ENCODE measurements around the gene EID2B. TPM values are rescaled to one million over a fixed set of nuclear protein-coding genes. Genes with fewer than 3 reads are reported as not detected.

Gene EID2B
- polyA plus RNA-seq, 1 of the 3 experiments (the other 2 are of a cell fraction): 6.5 TPM

DNA sequence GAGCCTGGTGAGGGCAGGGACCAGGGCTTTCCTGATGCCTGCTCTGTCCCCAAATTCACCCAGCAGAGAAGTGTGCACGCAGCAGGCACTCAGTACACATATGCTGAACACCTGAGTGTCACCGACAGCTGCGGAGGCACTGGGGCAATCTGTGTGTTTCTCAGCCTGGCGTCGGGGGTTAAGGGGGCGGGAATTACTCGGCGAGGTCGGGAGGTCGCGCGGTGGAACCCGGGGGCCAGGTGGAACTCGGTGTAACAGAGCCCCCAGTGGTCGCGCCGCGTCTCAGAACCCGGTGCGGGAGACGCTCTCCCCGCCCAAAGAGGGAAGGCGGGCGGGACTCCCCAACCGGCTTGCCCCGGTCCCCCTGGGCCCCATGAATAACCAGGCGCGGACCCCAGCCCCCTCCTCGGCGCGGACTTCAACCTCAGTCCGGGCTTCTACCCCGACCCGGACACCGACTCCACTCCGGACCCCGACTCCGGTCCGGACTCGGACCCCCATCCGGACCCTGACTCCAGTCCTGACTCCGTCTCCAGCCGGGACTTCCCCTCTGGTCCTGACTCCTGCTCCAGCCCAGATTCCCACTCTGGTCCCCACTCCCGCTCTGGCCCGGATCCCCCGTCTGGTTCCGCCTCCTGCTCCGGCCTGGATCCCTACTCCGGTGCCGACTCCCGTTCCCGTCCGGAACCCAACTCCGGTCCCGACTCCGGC, 17.7 kb downstream of the EID2B start, which contains the start of gene SELENOV:
TSS of gene SELENOV (plus strand) at position 300 of the 711 bp plus-strand sequence. CDS start at position 374, 74 bp downstream.
- H2AFZ ChIP-seq (ENCODE audit: low read depth): peak within 1 kb of the TSS; percentile 65; the same call in 1 of the 2 replicates

DNA sequence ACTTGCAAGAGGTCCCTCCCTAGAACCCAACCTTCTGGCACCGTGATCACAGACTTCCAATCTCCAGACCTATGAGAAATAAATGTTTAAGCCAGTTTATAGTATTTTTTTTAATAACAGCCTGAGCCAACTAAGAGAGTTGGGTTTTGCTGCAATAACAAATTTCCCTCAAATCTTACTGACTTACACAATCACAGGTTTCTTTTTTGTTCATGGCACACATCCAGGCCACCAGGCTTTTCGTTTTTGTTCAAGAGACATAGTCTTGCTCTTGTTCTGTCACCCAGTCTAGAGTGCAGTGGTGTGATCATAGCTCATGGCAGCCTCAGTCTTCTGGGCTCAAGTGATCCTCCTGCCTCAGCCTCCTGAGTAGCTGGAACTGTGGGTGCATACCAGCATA, 19.7 kb downstream of the EID2B start:
- POLR2A ChIA-PET: no interaction called here

More for the DNA sequence above, 17.7 kb downstream of the EID2B start, which contains the start of gene SELENOV:
- 6% methylated on average over 47 of the region's 56 CpGs for WGBS (ENCODE audit: low lambda C conversion rate)
- Histone ChIP-seq H3K4me1 (ENCODE audit: control insufficient read depth in 1 of 2, insufficient read depth in 2 of 2, low read depth in 1 of 2, low read length in 1 of 2) (peaks cover 0 to 6% of the 10 kb centered on the region in 2 experiments; a peak in 1 of 4 replicates), H3K27ac (ENCODE audit: low read depth in 2 of 2, low read length in 1 of 2) (no peak within 1 kb of the TSS), H3K27me3 (ENCODE audit: insufficient read depth) (peaks cover 21% of the 10 kb centered on the region), H4K20me1 (ENCODE audit: insufficient read depth) (no peaks in the 10 kb centered on the region), H3K9me3 (no peaks in the 10 kb centered on the region), H3F3A (replicated peaks; ENCODE audit: insufficient read depth) (no peaks in the 10 kb centered on the region), H3K36me3 (replicated peaks in 1 of 2; ENCODE audit: control insufficient read depth in 1 of 2, insufficient read depth in 2 of 2, low read length in 1 of 2) (no peaks in the 10 kb centered on the region), H3K4me2 (peak within 1 kb of the TSS; percentile 74), H3K4me3 (ENCODE audit: low read depth in 2 of 2, low read length in 1 of 2) (peak within 1 kb of the TSS; percentile 43), H3K9ac (no peak within 1 kb of the TSS), H3K9me2 (no peaks in the 10 kb centered on the region), H3K79me2 (ENCODE audit: insufficient read depth) (no peaks in the 10 kb centered on the region)
- POLR2A ChIA-PET: interaction anchor here (0.8 to 1.1 kb wide), 2 partner anchors 17 to 75 kb away, joined by 3 to 5 read pairs; no protein-coding TSS in a partner anchor
- CTCF ChIA-PET: interaction anchor here (0.9 to 2.0 kb wide), 8 partner anchors 8 to 41 kb away, joined by 3 to 9 read pairs (median 6); partner anchors contain the start of gene EID2B
- TF ChIP-seq SMC3 (IDR thresholded peaks at IDR 0.05; ENCODE audit: low read depth, low read length) (no peak), RFX5 (IDR thresholded peaks at IDR 0.05; ENCODE audit: low read length) (no peak), TAF1 (IDR thresholded peaks at IDR 0.05; ENCODE audit: borderline replicate concordance, low read depth, low read length) (no peak), RAD21 (IDR thresholded peaks at IDR 0.05; ENCODE audit: low read length) (no peak)
- TF ChIP-seq, protein P1, sequence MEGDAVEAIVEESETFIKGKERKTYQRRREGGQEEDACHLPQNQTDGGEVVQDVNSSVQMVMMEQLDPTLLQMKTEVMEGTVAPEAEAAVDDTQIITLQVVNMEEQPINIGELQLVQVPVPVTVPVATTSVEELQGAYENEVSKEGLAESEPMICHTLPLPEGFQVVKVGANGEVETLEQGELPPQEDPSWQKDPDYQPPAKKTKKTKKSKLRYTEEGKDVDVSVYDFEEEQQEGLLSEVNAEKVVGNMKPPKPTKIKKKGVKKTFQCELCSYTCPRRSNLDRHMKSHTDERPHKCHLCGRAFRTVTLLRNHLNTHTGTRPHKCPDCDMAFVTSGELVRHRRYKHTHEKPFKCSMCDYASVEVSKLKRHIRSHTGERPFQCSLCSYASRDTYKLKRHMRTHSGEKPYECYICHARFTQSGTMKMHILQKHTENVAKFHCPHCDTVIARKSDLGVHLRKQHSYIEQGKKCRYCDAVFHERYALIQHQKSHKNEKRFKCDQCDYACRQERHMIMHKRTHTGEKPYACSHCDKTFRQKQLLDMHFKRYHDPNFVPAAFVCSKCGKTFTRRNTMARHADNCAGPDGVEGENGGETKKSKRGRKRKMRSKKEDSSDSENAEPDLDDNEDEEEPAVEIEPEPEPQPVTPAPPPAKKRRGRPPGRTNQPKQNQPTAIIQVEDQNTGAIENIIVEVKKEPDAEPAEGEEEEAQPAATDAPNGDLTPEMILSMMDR (IDR thresholded peaks at IDR 0.05): peak; percentile 24; the same call in 1 of the 2 replicates
- TF ChIP-seq, protein P2, sequence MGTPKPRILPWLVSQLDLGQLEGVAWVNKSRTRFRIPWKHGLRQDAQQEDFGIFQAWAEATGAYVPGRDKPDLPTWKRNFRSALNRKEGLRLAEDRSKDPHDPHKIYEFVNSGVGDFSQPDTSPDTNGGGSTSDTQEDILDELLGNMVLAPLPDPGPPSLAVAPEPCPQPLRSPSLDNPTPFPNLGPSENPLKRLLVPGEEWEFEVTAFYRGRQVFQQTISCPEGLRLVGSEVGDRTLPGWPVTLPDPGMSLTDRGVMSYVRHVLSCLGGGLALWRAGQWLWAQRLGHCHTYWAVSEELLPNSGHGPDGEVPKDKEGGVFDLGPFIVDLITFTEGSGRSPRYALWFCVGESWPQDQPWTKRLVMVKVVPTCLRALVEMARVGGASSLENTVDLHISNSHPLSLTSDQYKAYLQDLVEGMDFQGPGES (IDR thresholded peaks at IDR 0.05; ENCODE audit: low read depth, low read length): no peak
- peak; percentile 83 for DNase-seq

More for the DNA sequence above, 19.7 kb downstream of the EID2B start:
- Histone ChIP-seq H3K79me2 (ENCODE audit: insufficient read depth) (no peaks in the 10 kb centered on the region), H3K9me2 (no peaks in the 10 kb centered on the region), H3K36me3 (replicated peaks in 1 of 2; ENCODE audit: control insufficient read depth in 1 of 2, insufficient read depth in 2 of 2, low read length in 1 of 2) (no peaks in the 10 kb centered on the region), H3F3A (replicated peaks; ENCODE audit: insufficient read depth) (no peaks in the 10 kb centered on the region), H3K9me3 (no peaks in the 10 kb centered on the region), H3K9ac (no peak overlapping the region), H3K4me1 (ENCODE audit: control insufficient read depth in 1 of 2, insufficient read depth in 2 of 2, low read depth in 1 of 2, low read length in 1 of 2) (peaks cover 0 to 8% of the 10 kb centered on the region in 2 experiments; a peak in 1 of 4 replicates), H4K20me1 (ENCODE audit: insufficient read depth) (no peaks in the 10 kb centered on the region), H3K4me2 (no peak overlapping the region), H3K4me3 (ENCODE audit: low read depth in 2 of 2, low read length in 1 of 2) (no peak overlapping the region), H2AFZ (ENCODE audit: low read depth) (no peak overlapping the region), H3K27ac (ENCODE audit: low read depth in 2 of 2, low read length in 1 of 2) (no peak overlapping the region), H3K27me3 (ENCODE audit: insufficient read depth) (peaks cover 21% of the 10 kb centered on the region)
- 49% methylated on average over 2 of the region's 2 CpGs for WGBS (ENCODE audit: low lambda C conversion rate)
- TF ChIP-seq, protein P3, sequence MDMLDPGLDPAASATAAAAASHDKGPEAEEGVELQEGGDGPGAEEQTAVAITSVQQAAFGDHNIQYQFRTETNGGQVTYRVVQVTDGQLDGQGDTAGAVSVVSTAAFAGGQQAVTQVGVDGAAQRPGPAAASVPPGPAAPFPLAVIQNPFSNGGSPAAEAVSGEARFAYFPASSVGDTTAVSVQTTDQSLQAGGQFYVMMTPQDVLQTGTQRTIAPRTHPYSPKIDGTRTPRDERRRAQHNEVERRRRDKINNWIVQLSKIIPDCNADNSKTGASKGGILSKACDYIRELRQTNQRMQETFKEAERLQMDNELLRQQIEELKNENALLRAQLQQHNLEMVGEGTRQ (IDR thresholded peaks at IDR 0.05; ENCODE audit: borderline replicate concordance, low read depth, low read length): no peak
- no peak for TF ChIP-seq RAD21 (IDR thresholded peaks at IDR 0.05; ENCODE audit: low read length)
- TF ChIP-seq FOXM1 (IDR thresholded peaks at IDR 0.05; ENCODE audit: low read depth): no peak
- no peak for TF ChIP-seq SMC3 (IDR thresholded peaks at IDR 0.05; ENCODE audit: low read depth, low read length)
- TF ChIP-seq GABPA (IDR thresholded peaks at IDR 0.05; ENCODE audit: low read depth): no peak
- no peak for TF ChIP-seq TAF1 (IDR thresholded peaks at IDR 0.05; ENCODE audit: borderline replicate concordance, low read depth, low read length)
- TF ChIP-seq EP300 (IDR thresholded peaks at IDR 0.05; ENCODE audit: borderline replicate concordance in 1 of 2, low read depth in 1 of 2, low read length in 1 of 2): no peak
- no peak for TF ChIP-seq MXI1 (IDR thresholded peaks at IDR 0.05; ENCODE audit: low read depth, low read length)
- TF ChIP-seq, protein P2 (IDR thresholded peaks at IDR 0.05; ENCODE audit: low read depth, low read length): no peak
- TF ChIP-seq YY1 (IDR thresholded peaks at IDR 0.05; ENCODE audit: low read depth): no peak
- TF ChIP-seq NRF1 (IDR thresholded peaks at IDR 0.05; ENCODE audit: low read depth, low read length): no peak
- no peak for TF ChIP-seq POLR2AphosphoS5 (IDR thresholded peaks at IDR 0.05; ENCODE audit: low read depth, low read length)
- no peak for DNase-seq
- CTCF ChIA-PET: no interaction called here
